ENCODE results near the gene SLC25A47. TPM values are rescaled to one million over a fixed set of nuclear protein-coding genes. Genes with fewer than 3 reads are reported as not detected.

Gene SLC25A47
- total RNA-seq, result not detected in 2 replicates
- polyA plus RNA-seq, result not detected in 2 replicates
- 0.04 TPM in 1 of 2 replicates, not detected in the other for polyA plus RNA-seq (2011; cell fraction: cytosol; rRNA removed)
- polyA plus RNA-seq (2011; cell fraction: nucleus; rRNA removed), result not detected in 2 replicates
- not detected in 2 replicates for polyA plus RNA-seq (2012)
- polyA minus RNA-seq, result not detected in 2 replicates
- not detected for polyA minus RNA-seq (2011; cell fraction: cytosol; rRNA and poly(A)+ RNA removed)
- polyA minus RNA-seq (2011; cell fraction: nucleus; rRNA and poly(A)+ RNA removed), result not detected in 2 replicates
- not detected for Bru-seq, nascent RNA
- BruChase-seq, experiment 1, labeled RNA remaining after a 6-hour chase, result percentile 25 among the genes with signal in this experiment
- percentile 10 among the genes with signal in this experiment for BruChase-seq, experiment 2, labeled RNA remaining after a 2-hour chase
- long read RNA-seq, result 0 reads

- Histone ChIP-seq H3K9ac (replicated peaks; ENCODE audit: extremely low read depth, insufficient read depth, low read length) (no peak within 1 kb of the TSS), H3K27me3 (ENCODE audit: control insufficient read depth in 2 of 2, insufficient read depth in 2 of 2, low read length in 2 of 2) (no peaks in the 10 kb centered on the region), H3K9me3 (replicated peaks; ENCODE audit: control insufficient read depth, insufficient read depth, low read length) (no peaks in the 10 kb centered on the region), H3K9me1 (replicated peaks; ENCODE audit: control insufficient read depth, extremely low read depth, insufficient read depth, low read length) (no peaks in the 10 kb centered on the region), H3K4me1 (ENCODE audit: control insufficient read depth, extremely low read depth, insufficient read depth, low read length) (no peaks in the 10 kb centered on the region), H3K27ac (ENCODE audit: insufficient read depth, low read depth, low read length) (no peak within 1 kb of the TSS), H2AFZ (ENCODE audit: low read depth, low read length) (no peak within 1 kb of the TSS), H4K20me1 (replicated peaks; ENCODE audit: control insufficient read depth, extremely low read depth, insufficient read depth, low read length) (no peaks in the 10 kb centered on the region), H3K4me2 (ENCODE audit: insufficient read depth, low read length) (no peak within 1 kb of the TSS), H3K36me3 (ENCODE audit: control insufficient read depth in 2 of 2, extremely low read depth in 1 of 2, insufficient read depth in 2 of 2, low read length in 2 of 2) (no peaks in the 10 kb centered on the region), H3K79me2 (ENCODE audit: control insufficient read depth, insufficient read depth, low read length) (no peaks in the 10 kb centered on the region), H3K4me3 (replicated peaks in 1 of 3; ENCODE audit: insufficient read depth in 1 of 3, low read depth in 1 of 3, low read length in 3 of 3) (no peak within 1 kb of the TSS)
- TF ChIP-seq MYC (IDR thresholded peaks at IDR 0.05; ENCODE audit: low read depth, low read length) (no peak), POLR2A (IDR thresholded peaks at IDR 0.05; ENCODE audit: low read depth, low read length) (no peak), GATA2 (IDR thresholded peaks at IDR 0.05; ENCODE audit: insufficient read depth, insufficient read length, low read depth, low read length) (no peak), EZH2 (IDR thresholded peaks at IDR 0.05; ENCODE audit: borderline replicate concordance, low read depth, low read length, severe bottlenecking) (no peak), FOS (IDR thresholded peaks at IDR 0.05; ENCODE audit: borderline replicate concordance, insufficient read depth, low read length) (no peak), MAX (IDR thresholded peaks at IDR 0.05; ENCODE audit: insufficient read depth, insufficient read length) (no peak), POLR2AphosphoS5 (IDR thresholded peaks at IDR 0.05; ENCODE audit: insufficient read depth, low read depth, low read length) (no peak), JUN (IDR thresholded peaks at IDR 0.05; ENCODE audit: borderline replicate concordance, insufficient read depth, insufficient read length, low read depth) (no peak), CTCF (IDR thresholded peaks at IDR 0.05; ENCODE audit: extremely low read depth in 1 of 2, insufficient read depth in 1 of 2, low read depth in 1 of 2, low read length in 2 of 2) (no peak)
- ChIA-PET POLR2A (interaction anchor here (1.0 kb wide), 1 partner anchor 9 kb away, joined by 4 read pairs; no protein-coding TSS in a partner anchor), CTCF (no interaction called here)
- DNase-seq (ENCODE audit: low read depth, low spot score) (no peak), FAIRE-seq (no peak)
- intact Hi-C loops (cut with micrococcal nuclease), result no loop called here
- dilution Hi-C loops (cut with MboI; ENCODE audit: extremely low pct_ligation_motif_present, low sequenced_read_pairs), result no loop called here
- BruUV-seq (replicated peaks), result no TSS peak
These were observed at the start of gene SLC25A47 for GRCh38 chr14:100323121-100323941. Gene SLC25A47, plus strand, starts transcription at chr14:100323339. Its CDS starts 76 bp downstream, at chr14:100323415.
